ENCODE measurements around the gene POM121L2. TPM values are rescaled to one million over a fixed set of nuclear protein-coding genes. Genes with fewer than 3 reads are reported as not detected.

POM121L2 gene
- total RNA-seq, 1 donor from 2014 or later = not detected

- no peak for DNase-seq (ENCODE audit: low read depth in 2 of 2)
Measured at GRCh38 chr6:27260369-27260768, 51.7 kb downstream of the POM121L2 start.

Other genes with a start within 250 kb of the POM121L2 start
- not detected in 2 replicates for gene PRSS16, start 64.6 kb downstream of the POM121L2 start, total RNA-seq
- 0.13 and 0.38 TPM in 2 replicates for gene ZNF391, start 76.5 kb upstream of the POM121L2 start, total RNA-seq
- 4.4 and 4.7 TPM in 2 replicates for gene ZNF184, start 160.8 kb upstream of the POM121L2 start, total RNA-seq